Measurements from ENCODE around the gene RHBDF1. TPM values are rescaled to one million over a fixed set of nuclear protein-coding genes. Genes with fewer than 3 reads are reported as not detected.
A peak's percentile ranks its signal among the peaks of the same experiment; 100 is the strongest.

RHBDF1 gene
- polyA plus RNA-seq, 3 donors, result 0.20 TPM; not detected in 2

GRCh38 chr16:117379-118365, 45.2 kb upstream of the RHBDF1 start:
- H3K4me2 ChIP-seq (replicated peaks; ENCODE audit: extremely low read depth, low read length, poor library complexity, severe bottlenecking), result no peak overlapping the region
- TF ChIP-seq CTCF (IDR thresholded peaks at IDR 0.05), result peak; percentile 90
- Mint-ChIP-seq H3K36me3 (peaks cover 38 to 52% of the 10 kb centered on the region in 2 donors), H3K9me3 (no peaks in the 10 kb centered on the region), H3K4me1 (peaks cover 6% of the 10 kb centered on the region), H3K27ac (no peak overlapping the region), H3K4me3 (no peak overlapping the region), H3K27me3 (ENCODE audit: low read depth in 3 of 3) (no peaks in the 10 kb centered on the region)
- DNase-seq, result peak; percentile 26 to 56 (median 52)
- H3K9ac ChIP-seq (ENCODE audit: insufficient read depth, low read length, poor library complexity, severe bottlenecking), result no peak overlapping the region
- WGBS (ENCODE audit: insufficient coverage), result 68% methylated on average over 10 of the region's 19 CpGs
- peaks cover 2 to 5% of the 10 kb centered on the region in 2 donors for H3K4me1 ChIP-seq (ENCODE audit: control insufficient read depth in 1 of 2, insufficient read depth in 2 of 2, low read length in 2 of 2)
- no peak overlapping the region for H3K27ac ChIP-seq (ENCODE audit: low read depth in 1 of 2, low read length in 2 of 2)
- no peaks in the 10 kb centered on the region for H3K9me3 ChIP-seq (replicated peaks in 1 of 2; ENCODE audit: control insufficient read depth in 1 of 2, insufficient read depth in 1 of 2, low read length in 2 of 2)
- no peak overlapping the region for H3K4me3 ChIP-seq (replicated peaks in 1 of 3; ENCODE audit: low read depth in 2 of 3, low read length in 3 of 3)
- no peaks in the 10 kb centered on the region for H3K27me3 ChIP-seq (ENCODE audit: control insufficient read depth in 2 of 2, insufficient read depth in 2 of 2, low read length in 2 of 2)
- H2AFZ ChIP-seq (ENCODE audit: insufficient read depth, low read depth, low read length, poor library complexity, severe bottlenecking), result no peak overlapping the region
- intact Hi-C loops (cut with micrococcal nuclease), result no loop called here
- H4K20me1 ChIP-seq (ENCODE audit: insufficient read depth, low read length), result no peaks in the 10 kb centered on the region
- H3K79me2 ChIP-seq (ENCODE audit: insufficient read depth, low read length), result no peaks in the 10 kb centered on the region
- peaks cover 2 to 33% of the 10 kb centered on the region in 2 donors for H3K36me3 ChIP-seq (replicated peaks in 1 of 2; ENCODE audit: control insufficient read depth in 1 of 2, insufficient read depth in 2 of 2, low read length in 2 of 2)

- no peak for TF ChIP-seq CTCF (IDR thresholded peaks at IDR 0.05)
- Histone ChIP-seq H3K4me1 (ENCODE audit: control insufficient read depth in 1 of 2, insufficient read depth in 2 of 2, low read length in 2 of 2) (peaks cover 2 to 5% of the 10 kb centered on the region in 2 donors), H3K27ac (ENCODE audit: low read depth in 1 of 2, low read length in 2 of 2) (no peak overlapping the region), H3K9ac (ENCODE audit: insufficient read depth, low read length, poor library complexity, severe bottlenecking) (no peak overlapping the region), H3K79me2 (ENCODE audit: insufficient read depth, low read length) (no peaks in the 10 kb centered on the region), H4K20me1 (ENCODE audit: insufficient read depth, low read length) (no peaks in the 10 kb centered on the region), H2AFZ (ENCODE audit: insufficient read depth, low read depth, low read length, poor library complexity, severe bottlenecking) (no peak overlapping the region), H3K36me3 (replicated peaks in 1 of 2; ENCODE audit: control insufficient read depth in 1 of 2, insufficient read depth in 2 of 2, low read length in 2 of 2) (peaks cover 6 to 47% of the 10 kb centered on the region in 2 donors), H3K4me2 (replicated peaks; ENCODE audit: extremely low read depth, low read length, poor library complexity, severe bottlenecking) (no peak overlapping the region), H3K4me3 (replicated peaks in 1 of 3; ENCODE audit: low read depth in 2 of 3, low read length in 3 of 3) (no peak overlapping the region), H3K27me3 (ENCODE audit: control insufficient read depth in 2 of 2, insufficient read depth in 2 of 2, low read length in 2 of 2) (no peaks in the 10 kb centered on the region), H3K9me3 (replicated peaks in 1 of 2; ENCODE audit: control insufficient read depth in 1 of 2, insufficient read depth in 1 of 2, low read length in 2 of 2) (no peaks in the 10 kb centered on the region)
- H3K27me3 Mint-ChIP-seq (ENCODE audit: low read depth in 3 of 3), result no peaks in the 10 kb centered on the region
- no peak overlapping the region for H3K4me3 Mint-ChIP-seq
- WGBS (ENCODE audit: insufficient coverage), result 76% methylated on average over 3 of the region's 7 CpGs
- intact Hi-C loops (cut with micrococcal nuclease), result no loop called here
- peaks cover 48 to 60% of the 10 kb centered on the region in 2 donors for H3K36me3 Mint-ChIP-seq
- H3K9me3 Mint-ChIP-seq, result no peaks in the 10 kb centered on the region
- no peak for DNase-seq
- H3K4me1 Mint-ChIP-seq, result peaks cover 6% of the 10 kb centered on the region
- H3K27ac Mint-ChIP-seq, result no peak overlapping the region
Observed at GRCh38 chr16:116015-116414, 43.6 kb upstream of the RHBDF1 start.
